SK-MEL-5 (cell line): ENCODE data around the gene USP34. TPM values are rescaled to one million over a fixed set of nuclear protein-coding genes. Genes with fewer than 3 reads are reported as not detected.

ENCODE experiments used
- DNase-seq: peaks from one replicate; pipeline ENCODE4 v3.0.0-alpha.2; 2016; ENCODE audit warnings: low read depth, low spot score
- in situ Hi-C: cut with HindIII; loops from 2 replicates; pipeline ENCODE4 v1.10.0; 2016; ENCODE audit warnings: low sequenced_read_pairs, high pct_unique_total_duplicates, low pct_unique_long_range_greater_than_20kb
- total RNA-seq: library from RNA; depleted of rRNA; stranded (reverse); fragments of >200 nt; shearing (Covaris generic); gene quantifications from 2 replicates; pipeline ENCODE4 v1.2.3, GENCODE V29; 2014

Gene USP34
- total RNA-seq, 1 experiment from 2014 or later = 69.0 TPM

- no peak for DNase-seq
- in situ Hi-C loops = no loop called here
Measured at GRCh38 chr2:61193670-61194561, 277.0 kb downstream of the USP34 start.

GRCh38 chr2:61187085-61187484 is 283.8 kb downstream of the USP34 start:
- in situ Hi-C loops = no loop called here
- no peak for DNase-seq

DNA sequence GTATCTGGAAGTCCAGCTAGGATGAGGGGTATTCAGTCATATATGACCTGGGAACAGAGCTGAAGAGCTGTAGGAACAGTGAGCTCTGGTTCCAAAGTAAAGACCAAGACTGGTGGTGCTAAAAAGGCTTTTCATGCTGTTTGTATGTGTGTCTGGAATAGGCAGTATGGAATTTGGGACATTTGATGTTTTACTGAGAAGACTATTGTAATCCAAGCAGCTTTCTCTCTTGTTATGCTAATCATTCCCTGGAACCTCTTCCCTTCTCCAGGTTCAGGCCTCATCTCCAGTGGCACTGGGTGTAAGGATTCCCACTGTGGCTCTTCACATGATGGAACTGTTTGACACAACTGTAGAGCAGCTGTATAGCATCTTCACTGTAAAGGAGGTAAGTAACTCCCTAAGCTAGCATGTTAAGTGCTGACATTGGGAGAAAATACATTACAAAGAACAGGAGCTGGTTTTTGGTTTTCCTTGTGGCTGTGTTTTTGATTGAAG is 285.6 kb downstream of the USP34 start:
- no peak for DNase-seq
- in situ Hi-C loops = no loop called here

- no peak for DNase-seq
- in situ Hi-C loops = no loop called here
Measured at GRCh38 chr2:61184263-61184662, 286.6 kb downstream of the USP34 start.

DNA sequence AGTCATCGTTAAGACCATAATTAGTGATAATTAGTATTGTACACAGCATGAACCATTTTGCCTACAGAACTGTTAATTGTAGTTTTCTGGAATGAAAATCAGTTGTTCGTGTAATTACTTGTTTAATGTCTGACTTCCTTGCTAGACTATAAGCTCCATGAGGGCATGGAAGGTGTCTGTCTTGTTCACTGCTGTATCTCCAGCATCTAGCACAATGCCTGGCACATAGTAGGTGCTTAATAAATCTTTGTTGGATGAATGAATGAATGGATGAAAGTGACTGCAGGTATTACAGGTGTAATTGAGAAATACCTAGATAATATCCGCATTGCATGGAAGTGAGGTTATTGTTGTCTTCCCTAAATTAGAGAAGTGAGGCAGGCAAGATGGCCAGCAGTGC is 287.1 kb downstream of the USP34 start:
- in situ Hi-C loops = no loop called here
- no peak for DNase-seq

DNA sequence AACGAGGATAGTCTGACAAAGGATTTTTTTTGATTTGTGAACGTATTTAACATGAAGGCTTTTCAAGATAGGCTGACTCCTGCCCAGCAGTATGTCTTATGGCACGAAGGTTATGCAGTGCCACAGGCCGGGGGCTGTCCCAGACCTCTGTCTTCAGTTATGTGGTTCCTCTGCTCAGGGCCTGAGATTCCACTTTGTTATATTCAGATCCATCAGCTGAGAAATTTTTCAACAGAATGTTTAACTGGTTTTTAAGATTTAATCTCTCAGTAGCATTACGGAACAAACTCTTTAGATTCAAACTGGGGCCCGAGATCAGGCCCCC is 288.9 kb downstream of the USP34 start:
- in situ Hi-C loops = no loop called here
- no peak for DNase-seq

DNA sequence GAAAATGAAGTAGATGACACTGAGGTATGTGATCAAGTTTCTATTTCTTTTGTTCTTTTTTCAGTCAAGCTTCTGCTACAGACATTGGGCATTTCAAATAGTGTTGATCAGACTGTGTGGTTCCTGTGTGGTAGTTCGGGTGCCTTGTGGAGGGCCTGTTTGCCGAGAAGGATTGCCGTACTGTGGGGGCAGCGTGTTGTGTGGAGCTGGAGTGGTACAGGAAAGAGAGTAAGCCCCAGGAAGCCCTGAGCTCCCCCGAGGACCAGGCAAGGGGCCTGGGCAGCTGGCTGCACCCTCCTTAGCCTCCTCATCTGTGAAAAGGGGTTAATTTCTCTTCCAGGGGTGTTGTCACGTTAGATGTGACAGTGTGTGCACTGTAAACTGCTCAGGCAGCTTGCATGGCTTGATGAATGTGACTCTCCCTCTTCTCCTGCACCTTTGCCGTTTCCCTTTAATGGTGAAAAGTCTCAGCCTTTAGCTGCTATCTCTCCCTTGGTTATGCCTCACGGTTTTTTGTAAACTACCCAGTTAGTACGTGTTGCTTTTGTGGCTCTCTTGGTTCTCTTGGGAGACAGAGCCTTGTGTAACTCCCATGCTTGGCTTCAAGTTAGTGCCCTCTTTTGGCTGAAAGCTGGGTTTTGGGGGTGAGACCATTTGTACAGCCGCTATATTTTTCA is 289.4 kb downstream of the USP34 start:
- in situ Hi-C loops = no loop called here
- DNase-seq = no peak

- DNase-seq = no peak
- in situ Hi-C loops = no loop called here
Measured at GRCh38 chr2:61180686-61181085, 290.2 kb downstream of the USP34 start.

DNA sequence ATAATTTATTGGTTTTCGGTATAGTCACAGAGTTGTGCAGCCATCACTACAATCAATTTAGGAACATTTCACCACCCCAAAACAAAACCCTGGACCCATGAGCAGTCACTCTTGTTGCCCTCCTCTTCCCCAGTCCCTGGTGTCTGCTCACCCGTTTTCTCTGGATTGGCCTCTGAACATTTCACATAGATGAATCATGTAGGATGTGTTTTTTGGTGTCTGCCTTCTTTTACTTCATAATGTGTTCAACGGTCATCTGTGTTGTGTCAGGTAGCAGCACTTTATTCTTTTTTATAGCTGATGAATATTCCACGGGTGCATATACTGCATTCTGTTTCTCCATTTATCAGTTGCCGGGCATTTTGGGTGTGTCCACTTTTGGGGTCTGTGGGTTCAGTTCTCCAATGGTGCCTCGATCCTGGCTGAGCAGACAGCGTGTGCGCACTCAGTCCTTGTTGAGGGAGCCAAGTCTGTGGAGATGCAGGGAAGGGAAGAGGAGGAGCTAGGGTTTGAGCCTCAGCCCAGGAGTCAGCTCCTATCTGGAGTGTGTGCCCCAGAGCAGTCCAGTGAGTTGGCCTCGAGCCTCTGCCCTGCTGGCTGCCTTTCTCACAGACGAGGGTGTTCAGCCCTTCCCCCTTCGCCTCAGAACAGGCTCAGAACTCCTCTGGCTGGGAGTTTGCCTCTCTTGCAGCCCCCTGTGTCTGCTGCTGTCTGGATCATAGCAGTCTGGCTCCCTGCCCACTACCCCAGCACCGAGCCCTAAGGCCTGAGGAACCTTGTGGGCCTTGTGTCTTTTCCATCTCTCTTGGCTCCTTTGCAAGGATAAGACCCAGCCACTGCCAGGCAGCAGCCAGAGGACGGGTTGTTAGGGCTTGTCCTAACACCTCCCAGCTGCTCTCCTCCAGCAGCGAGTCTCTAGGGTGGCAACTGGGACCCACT is 290.9 kb downstream of the USP34 start:
- in situ Hi-C loops = no loop called here
- DNase-seq = no peak

DNA sequence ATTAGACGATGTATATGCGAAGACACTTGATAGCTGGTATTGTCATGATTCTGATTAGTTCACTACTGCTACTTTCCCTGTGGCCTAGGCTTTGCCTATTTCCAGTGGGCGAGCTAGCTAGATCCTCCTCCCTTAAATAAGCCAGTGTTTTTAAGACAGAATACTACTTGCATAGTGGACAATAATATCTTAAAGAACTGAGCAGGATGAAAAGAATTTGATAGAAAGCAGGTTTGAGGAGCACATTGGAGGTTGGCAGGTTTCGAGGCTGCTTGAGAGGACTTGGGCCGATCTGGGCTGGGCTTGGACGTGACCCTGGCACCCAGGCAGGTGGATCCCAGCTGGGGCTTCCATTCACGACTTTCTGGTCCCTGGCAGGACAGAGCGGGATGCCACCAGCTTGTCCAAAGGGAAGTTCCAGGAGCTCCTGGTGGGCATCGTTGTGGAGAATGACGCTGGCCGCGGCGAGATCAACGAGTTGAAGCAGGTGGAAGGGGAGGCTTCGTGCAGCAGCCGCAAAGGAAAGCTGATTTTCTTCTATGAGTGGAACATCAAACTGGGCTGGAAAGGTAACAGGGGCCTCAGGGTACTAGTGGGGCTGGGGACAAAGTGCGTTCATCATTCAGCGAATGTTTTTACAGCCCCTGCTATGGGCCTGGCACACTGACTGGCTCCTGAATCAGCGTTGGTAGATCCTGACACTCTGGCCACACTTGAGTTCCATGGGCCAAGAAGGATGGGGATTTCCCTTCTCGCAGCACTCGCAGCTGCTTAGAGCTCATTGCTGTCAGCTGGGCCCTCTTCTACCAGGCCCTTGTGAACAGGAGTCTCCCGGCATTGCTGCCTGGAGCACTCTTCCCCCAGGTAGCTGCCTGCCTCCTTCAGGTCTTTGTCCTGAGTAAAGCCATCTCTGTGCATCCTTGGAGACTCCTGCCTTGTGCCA is 292.0 kb downstream of the USP34 start:
- no peak for DNase-seq
- in situ Hi-C loops = no loop called here

DNA sequence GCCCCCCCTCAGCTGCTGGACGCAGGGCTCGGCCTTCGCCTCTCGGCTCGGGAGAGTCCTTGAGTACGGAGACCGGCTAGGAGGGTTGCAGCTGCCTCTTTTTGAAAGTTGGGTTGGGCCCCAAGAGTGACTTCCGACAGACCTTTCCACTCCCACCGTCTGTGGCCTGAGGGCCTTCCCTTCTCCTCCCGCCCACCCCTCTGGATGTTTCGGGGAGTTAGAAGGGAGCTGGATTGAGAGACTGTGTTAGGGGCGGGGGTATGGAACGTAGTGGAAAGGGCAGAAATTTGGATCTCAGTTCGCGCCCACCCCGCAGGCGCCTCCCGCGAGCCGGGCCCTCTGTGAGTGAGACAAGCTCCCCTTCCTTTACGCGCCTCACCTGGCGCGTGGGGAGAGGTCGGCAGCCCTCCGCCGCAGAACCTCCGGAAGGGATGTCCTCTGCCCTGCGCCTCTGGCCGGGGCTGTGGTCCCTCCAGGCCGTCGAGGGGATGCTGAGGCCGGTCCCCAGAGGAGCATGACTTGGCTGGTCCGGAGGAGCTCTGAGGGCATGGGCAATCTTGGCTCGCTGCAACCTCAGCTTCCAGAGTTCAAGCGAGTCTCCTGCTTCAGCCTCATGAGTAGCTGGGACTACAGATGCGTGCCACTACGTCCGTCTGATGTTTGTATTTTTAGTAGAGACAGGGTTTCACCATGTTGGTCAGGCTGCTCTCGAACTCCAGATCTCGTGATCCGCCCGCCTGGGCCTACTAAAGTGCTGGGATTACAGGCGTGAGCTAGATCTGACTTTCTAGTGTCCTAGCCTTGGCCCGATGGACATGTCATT is 292.9 kb downstream of the USP34 start:
- DNase-seq = peak; percentile 26
- in situ Hi-C loops = no loop called here

- in situ Hi-C loops = no loop called here
- peak; percentile 94 for DNase-seq
Measured at GRCh38 chr2:61176755-61177726, 293.8 kb downstream of the USP34 start.

- in situ Hi-C loops = no loop called here
Measured at GRCh38 chr2:61175036-61175435, 295.9 kb downstream of the USP34 start.

DNA sequence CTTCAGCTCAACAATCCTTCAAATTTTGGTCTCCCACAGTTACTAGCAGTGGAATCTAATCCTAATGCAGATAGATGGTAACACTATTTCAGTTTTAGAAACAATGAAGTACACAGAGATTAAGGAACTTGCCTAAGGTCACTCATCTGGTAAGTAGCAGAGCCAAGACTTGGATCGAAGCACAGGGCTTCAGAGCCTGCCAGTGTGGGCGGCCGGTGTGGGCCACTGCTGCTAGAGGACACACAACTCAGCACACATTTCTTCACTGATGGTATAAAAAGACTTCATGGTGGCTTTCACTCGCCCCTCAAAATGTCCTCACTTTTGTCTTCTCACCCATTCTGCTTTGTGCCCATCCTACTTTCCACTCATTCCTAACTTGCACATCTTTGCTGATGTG is 297.8 kb downstream of the USP34 start:
- in situ Hi-C loops = no loop called here
- no peak for DNase-seq

More at GRCh38 chr2:61175036-61175435, 295.9 kb downstream of the USP34 start:
- DNase-seq = no peak

DNA sequence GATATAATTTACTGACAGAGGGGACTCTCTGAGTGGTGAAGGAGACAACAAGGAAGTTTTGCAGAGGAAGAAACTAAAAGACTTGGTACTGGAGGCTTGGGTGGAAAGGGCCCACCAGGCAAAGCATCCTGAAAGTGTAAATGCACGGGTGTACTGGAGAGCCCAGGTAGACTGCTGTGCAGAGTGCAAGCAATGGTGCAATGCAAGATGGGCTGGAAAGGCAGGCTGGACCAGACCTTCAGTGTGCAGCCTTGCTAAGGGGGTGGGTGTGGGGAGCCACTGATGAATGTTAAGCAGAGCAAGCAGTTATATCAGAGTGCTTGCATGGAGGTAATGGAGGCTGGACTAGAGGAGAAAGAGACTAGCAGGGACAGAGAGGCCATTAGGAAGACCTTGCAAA is 298.2 kb downstream of the USP34 start:
- DNase-seq = no peak
- in situ Hi-C loops = no loop called here
